ENCODE measurements around the gene BTBD9.

BTBD9 gene

DNA sequence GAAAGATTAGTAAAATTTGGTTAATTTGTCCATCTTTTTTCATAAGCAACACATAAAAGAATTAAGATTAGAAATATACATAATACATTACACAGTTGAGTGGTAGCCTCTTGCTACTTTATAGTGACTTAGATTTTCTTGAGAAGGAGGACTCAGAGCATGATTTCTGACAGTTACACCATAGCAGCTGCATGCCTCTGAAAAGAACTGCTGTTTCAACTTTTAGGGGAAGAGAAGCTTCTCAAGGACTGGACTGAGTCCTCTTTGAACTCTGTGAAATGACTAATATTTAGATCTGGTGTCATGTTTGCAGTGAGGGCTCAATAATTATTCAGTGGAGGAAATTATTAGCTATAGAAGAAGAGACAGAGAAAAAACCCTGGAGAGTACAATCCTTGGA is 272.5 kb downstream of the BTBD9 start:
- H3K9me2 ChIP-seq (replicated peaks; ENCODE audit: control insufficient read depth, low read length): no peaks in the 10 kb centered on the region
- H3K27ac ChIP-seq (ENCODE audit: low read depth, low read length): no peak overlapping the region
- H3K36me3 ChIP-seq (ENCODE audit: control insufficient read depth, low read length): no peaks in the 10 kb centered on the region
- H3K9me3 ChIP-seq (ENCODE audit: control insufficient read depth, insufficient read depth, low read length): no peaks in the 10 kb centered on the region
- no peaks in the 10 kb centered on the region for H3K4me1 ChIP-seq (ENCODE audit: control insufficient read depth, low read length)
- H3K79me2 ChIP-seq (ENCODE audit: control insufficient read depth, low read length): no peaks in the 10 kb centered on the region
- H3K4me3 ChIP-seq (ENCODE audit: low read length): no peak overlapping the region
- H4K20me1 ChIP-seq (ENCODE audit: control insufficient read depth, insufficient read depth, low read depth, low read length): no peaks in the 10 kb centered on the region
- H3K27me3 ChIP-seq (ENCODE audit: control insufficient read depth, low read length): no peaks in the 10 kb centered on the region
- TF ChIP-seq, protein P1, sequence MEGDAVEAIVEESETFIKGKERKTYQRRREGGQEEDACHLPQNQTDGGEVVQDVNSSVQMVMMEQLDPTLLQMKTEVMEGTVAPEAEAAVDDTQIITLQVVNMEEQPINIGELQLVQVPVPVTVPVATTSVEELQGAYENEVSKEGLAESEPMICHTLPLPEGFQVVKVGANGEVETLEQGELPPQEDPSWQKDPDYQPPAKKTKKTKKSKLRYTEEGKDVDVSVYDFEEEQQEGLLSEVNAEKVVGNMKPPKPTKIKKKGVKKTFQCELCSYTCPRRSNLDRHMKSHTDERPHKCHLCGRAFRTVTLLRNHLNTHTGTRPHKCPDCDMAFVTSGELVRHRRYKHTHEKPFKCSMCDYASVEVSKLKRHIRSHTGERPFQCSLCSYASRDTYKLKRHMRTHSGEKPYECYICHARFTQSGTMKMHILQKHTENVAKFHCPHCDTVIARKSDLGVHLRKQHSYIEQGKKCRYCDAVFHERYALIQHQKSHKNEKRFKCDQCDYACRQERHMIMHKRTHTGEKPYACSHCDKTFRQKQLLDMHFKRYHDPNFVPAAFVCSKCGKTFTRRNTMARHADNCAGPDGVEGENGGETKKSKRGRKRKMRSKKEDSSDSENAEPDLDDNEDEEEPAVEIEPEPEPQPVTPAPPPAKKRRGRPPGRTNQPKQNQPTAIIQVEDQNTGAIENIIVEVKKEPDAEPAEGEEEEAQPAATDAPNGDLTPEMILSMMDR (IDR thresholded peaks at IDR 0.05; ENCODE audit: low read depth, low read length, poor library complexity, severe bottlenecking): no peak
- no peak for TF ChIP-seq EZH2phosphoT487 (IDR thresholded peaks at IDR 0.05; ENCODE audit: borderline replicate concordance, low read length)
- H3K4me2 ChIP-seq (ENCODE audit: low read length): no peak overlapping the region
- H3F3A ChIP-seq (ENCODE audit: control insufficient read depth, insufficient read depth): no peaks in the 10 kb centered on the region

DNA sequence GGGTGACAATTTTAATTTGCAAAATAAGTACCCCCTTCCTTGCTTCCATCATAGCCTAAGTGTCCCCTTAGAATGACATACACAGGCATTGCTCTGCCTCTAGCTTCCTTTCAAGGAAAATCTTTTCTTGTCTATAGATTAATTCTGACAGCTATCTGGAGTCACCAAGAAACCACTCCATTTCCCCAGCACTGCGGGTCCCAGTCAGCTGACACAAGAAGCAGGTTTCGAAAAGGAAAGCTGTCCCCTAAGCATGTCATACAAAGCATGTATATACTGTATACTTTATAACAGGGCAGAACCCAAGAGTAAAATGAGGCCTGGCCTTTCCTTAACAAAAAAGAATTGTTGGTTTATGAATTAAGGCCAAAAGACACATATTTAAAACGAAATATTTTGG is 273.5 kb downstream of the BTBD9 start:
- Histone ChIP-seq H3K27me3 (ENCODE audit: control insufficient read depth, low read length) (no peaks in the 10 kb centered on the region), H3K4me3 (ENCODE audit: low read length) (no peak overlapping the region), H3K36me3 (ENCODE audit: control insufficient read depth, low read length) (no peaks in the 10 kb centered on the region), H4K20me1 (ENCODE audit: control insufficient read depth, insufficient read depth, low read depth, low read length) (no peaks in the 10 kb centered on the region), H3F3A (ENCODE audit: control insufficient read depth, insufficient read depth) (no peaks in the 10 kb centered on the region), H3K27ac (ENCODE audit: low read depth, low read length) (no peak overlapping the region), H3K79me2 (ENCODE audit: control insufficient read depth, low read length) (no peaks in the 10 kb centered on the region), H3K9me2 (replicated peaks; ENCODE audit: control insufficient read depth, low read length) (no peaks in the 10 kb centered on the region), H3K9me3 (ENCODE audit: control insufficient read depth, insufficient read depth, low read length) (no peaks in the 10 kb centered on the region), H3K4me2 (ENCODE audit: low read length) (no peak overlapping the region), H3K4me1 (ENCODE audit: control insufficient read depth, low read length) (no peaks in the 10 kb centered on the region)
- TF ChIP-seq, protein P1 (IDR thresholded peaks at IDR 0.05; ENCODE audit: low read depth, low read length, poor library complexity, severe bottlenecking): no peak
- TF ChIP-seq EZH2phosphoT487 (IDR thresholded peaks at IDR 0.05; ENCODE audit: borderline replicate concordance, low read length): no peak

DNA sequence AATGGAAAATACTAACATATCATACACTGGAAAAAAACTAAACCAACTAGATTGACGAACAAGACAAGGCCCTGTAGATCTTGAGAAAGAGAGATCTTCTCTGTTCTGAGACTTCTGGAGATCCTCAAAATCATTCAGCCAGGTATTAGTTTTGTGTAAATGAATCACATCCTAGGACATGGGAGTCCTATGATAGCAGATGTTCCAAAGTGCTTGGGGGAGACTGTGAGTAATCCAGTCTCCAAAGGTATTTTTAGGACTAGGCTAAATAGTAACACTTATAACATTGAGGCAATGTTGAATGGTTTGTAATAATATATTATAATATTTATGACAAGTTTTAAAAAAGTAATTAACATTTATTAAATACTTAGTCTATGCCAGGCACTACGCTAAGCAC is 275.0 kb downstream of the BTBD9 start:
- no peaks in the 10 kb centered on the region for H3K36me3 ChIP-seq (ENCODE audit: control insufficient read depth, low read length)
- no peak overlapping the region for H3K27ac ChIP-seq (ENCODE audit: low read depth, low read length)
- no peaks in the 10 kb centered on the region for H3F3A ChIP-seq (ENCODE audit: control insufficient read depth, insufficient read depth)
- no peaks in the 10 kb centered on the region for H3K4me1 ChIP-seq (ENCODE audit: control insufficient read depth, low read length)
- H3K79me2 ChIP-seq (ENCODE audit: control insufficient read depth, low read length): no peaks in the 10 kb centered on the region
- no peaks in the 10 kb centered on the region for H3K27me3 ChIP-seq (ENCODE audit: control insufficient read depth, low read length)
- no peaks in the 10 kb centered on the region for H4K20me1 ChIP-seq (ENCODE audit: control insufficient read depth, insufficient read depth, low read depth, low read length)
- no peaks in the 10 kb centered on the region for H3K9me3 ChIP-seq (ENCODE audit: control insufficient read depth, insufficient read depth, low read length)
- H3K4me3 ChIP-seq (ENCODE audit: low read length): no peak overlapping the region
- H3K9me2 ChIP-seq (replicated peaks; ENCODE audit: control insufficient read depth, low read length): no peaks in the 10 kb centered on the region
- no peak for TF ChIP-seq EZH2phosphoT487 (IDR thresholded peaks at IDR 0.05; ENCODE audit: borderline replicate concordance, low read length)
- TF ChIP-seq, protein P1 (IDR thresholded peaks at IDR 0.05; ENCODE audit: low read depth, low read length, poor library complexity, severe bottlenecking): no peak
- H3K4me2 ChIP-seq (ENCODE audit: low read length): no peak overlapping the region

DNA sequence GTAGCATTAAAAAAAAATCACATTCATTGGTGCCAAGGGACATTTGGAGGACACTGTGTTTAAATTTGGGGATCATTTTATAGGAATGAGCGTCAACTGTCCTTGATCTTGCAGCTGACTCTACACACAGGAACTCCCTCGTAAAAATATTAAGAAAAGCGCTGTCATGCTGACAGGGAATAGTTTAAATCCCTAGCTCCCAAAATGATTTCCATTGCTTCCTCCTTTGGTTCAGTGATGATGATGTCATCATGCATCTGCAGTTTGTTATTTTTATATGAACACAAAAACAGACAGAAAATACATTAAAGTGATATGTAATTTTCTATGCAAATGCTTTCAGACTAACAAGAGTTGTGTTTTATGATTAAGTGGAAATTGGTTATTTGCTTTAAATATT is 275.6 kb downstream of the BTBD9 start:
- no peak for TF ChIP-seq EZH2phosphoT487 (IDR thresholded peaks at IDR 0.05; ENCODE audit: borderline replicate concordance, low read length)
- TF ChIP-seq, protein P1 (IDR thresholded peaks at IDR 0.05; ENCODE audit: low read depth, low read length, poor library complexity, severe bottlenecking): no peak
- H3K79me2 ChIP-seq (ENCODE audit: control insufficient read depth, low read length): no peaks in the 10 kb centered on the region

More for the DNA sequence above, 275.6 kb downstream of the BTBD9 start:
- Histone ChIP-seq H3K4me2 (ENCODE audit: low read length) (no peak overlapping the region), H3F3A (ENCODE audit: control insufficient read depth, insufficient read depth) (no peaks in the 10 kb centered on the region), H3K9me3 (ENCODE audit: control insufficient read depth, insufficient read depth, low read length) (no peaks in the 10 kb centered on the region), H3K27me3 (ENCODE audit: control insufficient read depth, low read length) (no peaks in the 10 kb centered on the region), H3K27ac (ENCODE audit: low read depth, low read length) (no peak overlapping the region), H3K4me3 (ENCODE audit: low read length) (no peak overlapping the region), H4K20me1 (ENCODE audit: control insufficient read depth, insufficient read depth, low read depth, low read length) (no peaks in the 10 kb centered on the region), H3K36me3 (ENCODE audit: control insufficient read depth, low read length) (no peaks in the 10 kb centered on the region), H3K4me1 (ENCODE audit: control insufficient read depth, low read length) (no peaks in the 10 kb centered on the region), H3K9me2 (replicated peaks; ENCODE audit: control insufficient read depth, low read length) (no peaks in the 10 kb centered on the region)

Data from DOHH2 (cell line).